HG03175 (cell line): Measurements from ENCODE around the gene GHRH.

ENCODE experiments used
- ATAC-seq: cut with Tn5 transposase; IDR thresholded peaks from one replicate; pipeline ENCODE4 v1.9.1; 2021; ENCODE audit warnings: mild to moderate bottlenecking, moderate library complexity; ENCODE audit not compliant: unreplicated experiment

The GHRH gene

DNA sequence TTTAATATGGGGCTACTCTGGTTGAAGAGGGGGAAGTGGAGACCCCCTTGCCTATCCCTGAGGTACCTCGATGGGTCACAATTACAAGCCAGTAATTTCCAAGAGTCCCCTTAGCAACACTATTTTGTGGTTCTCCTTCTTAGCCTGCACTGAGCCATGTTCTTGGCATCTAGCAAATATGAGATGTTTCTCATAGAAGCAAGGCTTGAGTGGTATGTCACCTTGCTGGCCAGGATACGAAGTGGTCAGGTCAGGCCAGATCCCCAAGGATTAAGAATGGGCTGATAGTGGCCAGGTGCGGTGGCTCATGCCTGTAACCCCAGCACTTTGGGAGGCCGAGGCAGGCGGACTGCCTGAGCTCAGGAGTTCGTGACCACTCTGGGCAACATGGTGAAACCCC is 2.1 kb upstream of the GHRH start:
- ATAC-seq: no peak

DNA sequence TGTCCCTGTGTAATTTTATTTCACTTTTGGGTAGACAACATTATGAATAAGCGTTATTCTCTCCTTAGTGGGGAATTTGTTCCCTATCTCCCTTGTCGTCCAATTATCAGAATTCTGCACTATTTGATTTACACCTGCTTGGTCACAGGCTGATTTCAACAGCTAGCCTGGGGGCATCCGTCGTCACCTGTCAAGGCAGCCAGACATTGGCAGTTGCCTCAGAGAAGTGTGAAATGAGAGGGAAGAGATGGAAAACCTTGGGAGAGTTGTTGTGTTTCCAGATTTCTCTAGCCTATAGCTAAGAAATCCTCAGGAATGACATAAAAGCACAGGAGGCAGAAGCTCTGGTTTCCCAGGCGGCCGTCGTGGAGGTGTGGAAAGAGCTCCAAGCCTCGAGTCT is 891 bp upstream of the GHRH start:
- ATAC-seq: no peak

DNA sequence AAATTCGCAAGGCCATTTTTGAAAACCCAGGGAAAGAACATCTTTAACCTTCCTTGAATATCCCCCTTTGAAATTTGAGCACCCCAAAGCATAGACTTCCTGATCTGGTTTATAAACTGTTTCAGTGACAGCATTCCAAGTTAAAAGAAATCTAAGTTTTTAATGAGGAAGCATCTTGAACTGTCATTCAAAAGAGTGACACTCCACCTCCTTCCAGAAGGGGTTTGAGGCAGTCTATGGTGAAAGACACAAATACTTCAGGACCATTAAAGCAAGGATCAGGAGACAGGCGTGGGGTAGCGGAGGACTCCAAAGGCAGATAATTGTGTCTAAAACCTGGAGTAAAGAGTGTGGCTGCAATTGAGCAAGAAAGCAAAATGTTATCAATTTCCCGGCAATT is 691 bp downstream of the GHRH start:
- ATAC-seq: no peak

DNA sequence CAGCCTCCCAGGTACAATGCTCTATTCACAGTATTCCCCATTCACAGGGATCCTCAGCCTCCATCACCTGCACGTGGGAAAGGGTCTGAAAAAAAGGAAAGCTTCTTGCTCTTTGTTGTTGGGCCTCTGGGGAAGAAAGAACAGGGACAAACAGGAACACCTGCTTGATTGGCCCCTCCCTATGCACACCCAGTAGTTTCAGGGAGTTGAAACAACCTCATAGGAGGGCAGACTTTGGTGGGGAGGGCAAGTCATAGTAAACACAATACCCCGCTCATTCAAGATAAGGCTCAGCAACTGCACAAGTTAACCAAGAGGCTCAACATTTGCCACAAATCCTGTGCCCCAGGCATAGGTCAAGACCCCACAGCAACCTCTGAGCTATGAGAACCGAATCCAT is 1.7 kb downstream of the GHRH start:
- no peak for ATAC-seq

DNA sequence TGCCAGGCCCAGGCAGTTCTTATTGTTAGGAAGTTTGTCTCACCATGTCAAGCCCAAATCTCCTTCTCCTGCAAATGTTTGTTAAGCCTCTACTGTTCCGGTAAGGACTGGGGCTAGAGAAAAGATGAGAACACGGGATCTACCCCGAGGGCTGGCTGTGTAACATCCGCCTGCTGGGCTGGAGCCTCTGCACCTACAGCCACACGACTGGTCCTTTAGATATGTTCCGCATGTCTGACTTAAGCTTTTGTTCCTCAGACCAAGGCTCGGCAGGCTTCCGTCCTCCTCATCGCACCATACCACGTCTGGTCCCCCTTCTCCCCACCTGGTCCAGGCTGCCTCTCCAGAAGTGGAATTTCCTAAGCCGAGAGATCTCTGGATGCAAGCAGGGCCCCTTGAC is 2.6 kb downstream of the GHRH start:
- ATAC-seq: no peak

DNA sequence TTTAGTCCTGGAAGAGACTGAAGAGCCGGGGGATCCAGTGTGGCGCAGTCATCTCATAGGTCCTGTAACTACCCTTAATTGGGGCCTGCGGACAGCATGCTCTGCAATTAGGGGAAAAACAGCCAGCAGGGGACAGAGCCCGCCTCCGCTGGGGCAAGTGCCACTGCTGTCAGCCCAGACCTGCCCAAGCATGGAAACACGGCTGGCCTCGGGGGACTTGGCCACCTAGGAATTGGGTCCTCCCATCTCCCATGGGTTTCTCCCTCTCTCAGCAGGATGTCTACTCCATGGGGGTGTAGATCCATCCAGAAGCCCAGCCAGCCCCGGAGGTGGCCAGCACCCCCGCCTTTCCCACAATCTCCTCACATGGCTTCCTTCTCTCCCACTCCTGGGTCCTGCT is 3.6 kb downstream of the GHRH start:
- no peak for ATAC-seq

DNA sequence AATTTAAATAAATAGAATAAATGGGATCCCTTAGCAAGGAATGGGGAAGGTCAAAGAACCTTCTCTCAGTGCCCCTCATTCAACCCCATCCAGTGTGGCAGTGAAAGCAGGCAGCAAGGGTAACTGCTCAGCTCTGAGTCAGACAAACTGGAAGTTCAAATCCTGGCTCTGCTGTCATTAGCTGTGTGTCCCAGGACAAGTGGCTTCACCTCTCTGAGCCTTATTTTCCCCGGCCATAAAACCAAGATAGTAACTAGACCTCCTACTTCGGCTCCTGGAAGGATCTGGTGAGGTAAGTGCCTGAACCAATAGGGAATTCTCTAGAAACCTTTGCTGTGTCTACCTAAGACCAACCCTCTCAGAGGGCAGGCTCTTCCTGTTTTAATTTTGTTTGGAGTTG is 4.1 kb downstream of the GHRH start:
- no peak for ATAC-seq

DNA sequence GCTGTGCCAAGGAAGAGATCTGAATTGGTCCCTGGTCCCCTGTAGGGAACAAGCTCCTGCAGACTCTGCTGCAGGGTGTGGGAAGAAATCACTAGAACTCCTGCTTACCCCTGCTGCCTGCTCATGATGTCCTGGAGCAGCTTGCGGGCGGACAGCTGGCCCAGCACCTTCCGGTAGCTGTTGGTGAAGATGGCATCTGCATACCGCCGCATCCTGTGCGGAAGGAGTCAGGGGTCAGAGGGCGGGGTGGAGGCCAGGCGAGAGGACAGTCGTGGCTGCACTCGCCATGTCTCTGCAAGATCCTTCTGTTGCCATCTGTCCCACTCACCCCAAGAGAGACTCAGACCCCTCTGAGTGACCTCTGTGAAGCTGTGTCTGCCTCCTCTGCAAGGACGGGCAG is 5.3 kb downstream of the GHRH start:
- ATAC-seq: no peak

DNA sequence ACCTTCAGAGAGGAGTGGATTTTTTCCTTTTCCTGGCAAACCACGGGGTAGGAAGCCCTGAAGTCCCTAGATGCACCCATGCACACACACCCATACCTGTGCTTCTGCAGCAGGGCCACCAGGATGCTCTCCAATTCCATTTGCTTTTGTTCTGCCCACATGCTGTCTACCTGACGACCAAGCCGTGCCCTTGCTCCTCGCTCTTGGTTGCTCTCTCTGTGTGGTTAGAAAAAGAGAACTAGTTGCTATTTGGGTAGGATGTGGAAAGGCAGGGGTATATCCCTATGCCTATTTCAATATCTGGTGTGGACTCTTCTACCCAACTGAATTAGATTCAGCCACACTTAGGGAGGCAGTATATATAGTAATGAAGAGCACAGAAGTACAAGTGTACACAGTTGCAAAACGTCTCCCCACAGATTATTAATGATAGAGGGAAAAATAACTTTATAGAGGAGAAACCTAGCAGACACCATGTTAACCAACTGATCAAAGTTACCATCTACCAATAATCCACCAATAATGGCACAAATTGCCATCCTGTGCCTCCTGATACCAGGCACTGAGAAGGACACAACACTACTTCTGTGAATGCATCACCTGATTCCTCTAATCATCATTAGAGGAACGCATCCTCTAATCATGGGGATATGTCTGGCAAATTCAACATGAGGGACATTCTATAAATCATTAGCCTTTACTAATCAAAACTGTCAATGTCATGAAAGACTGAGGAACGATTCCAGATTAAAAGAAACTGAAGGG is 7.3 kb downstream of the GHRH start:
- ATAC-seq: no peak

DNA sequence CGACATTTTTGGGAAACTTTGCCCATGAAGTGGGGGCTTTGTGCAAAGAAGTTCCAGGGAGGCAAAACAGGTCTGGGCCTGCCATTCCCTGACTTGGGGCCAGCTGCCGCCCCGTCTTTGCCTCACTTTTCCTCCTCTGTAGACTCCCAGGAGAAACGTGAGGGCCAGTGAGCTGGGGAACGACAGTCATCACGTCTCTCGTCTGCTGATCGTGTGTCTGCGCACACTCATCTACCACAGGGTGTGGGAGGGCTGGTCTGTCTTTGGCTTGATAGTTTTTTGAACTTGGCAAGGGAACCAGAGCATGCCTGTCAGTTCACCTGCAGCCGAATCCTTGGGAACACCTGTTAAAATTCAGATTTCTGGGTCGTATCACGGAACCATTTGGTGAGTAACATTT is 8.5 kb downstream of the GHRH start:
- no peak for ATAC-seq

DNA sequence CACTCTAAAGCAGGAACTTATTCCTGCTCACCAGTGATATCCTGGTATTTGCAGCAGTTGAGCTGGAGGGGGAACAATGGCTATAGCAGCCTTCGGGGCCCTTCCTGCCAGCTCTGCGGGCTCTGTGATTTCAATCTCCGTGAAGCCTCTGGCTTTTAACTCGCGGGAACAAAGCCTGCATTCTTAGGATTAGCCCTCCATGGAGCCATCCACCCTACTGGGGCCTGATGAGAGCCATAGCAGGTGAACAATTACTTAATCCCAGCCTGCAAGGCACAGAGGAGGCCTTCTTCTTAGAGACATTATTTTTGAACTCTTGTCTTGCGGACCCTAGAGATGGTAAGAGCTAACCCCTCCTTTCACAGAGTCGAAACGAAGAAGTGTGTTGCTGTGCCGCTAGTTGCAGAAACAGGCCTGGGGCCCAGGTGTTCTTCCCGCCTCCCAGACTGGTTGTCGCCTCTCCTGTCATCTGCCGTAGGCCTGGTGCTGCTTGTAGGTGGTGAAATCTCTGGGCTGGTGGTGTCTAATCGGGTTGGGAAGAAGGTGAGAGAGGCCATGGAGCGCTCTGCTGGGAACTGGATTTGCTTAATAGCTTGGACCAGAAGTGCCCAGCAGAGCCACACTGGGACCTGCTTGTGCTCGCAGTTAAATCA is 9.7 kb downstream of the GHRH start:
- no peak for ATAC-seq

DNA sequence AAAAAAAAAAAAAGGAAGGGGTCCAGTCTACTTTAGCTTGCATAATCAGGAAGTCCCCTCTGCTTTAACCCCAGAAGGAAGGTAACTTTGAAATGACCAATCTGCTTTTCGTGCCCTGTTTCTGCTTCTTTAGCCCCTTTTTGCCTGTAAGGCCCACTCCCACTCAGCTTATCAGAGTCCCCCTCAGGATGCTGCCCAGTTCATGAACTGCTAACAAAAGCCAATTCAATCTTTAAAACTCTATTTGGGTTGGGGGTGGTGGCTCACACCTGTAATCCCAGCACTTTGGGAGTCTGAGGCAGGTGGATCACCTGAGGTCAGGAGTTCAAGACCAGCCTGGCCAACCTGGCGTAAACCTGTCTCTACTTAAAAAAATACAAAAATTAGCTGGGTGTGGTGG is 12.3 kb downstream of the GHRH start:
- ATAC-seq: no peak

DNA sequence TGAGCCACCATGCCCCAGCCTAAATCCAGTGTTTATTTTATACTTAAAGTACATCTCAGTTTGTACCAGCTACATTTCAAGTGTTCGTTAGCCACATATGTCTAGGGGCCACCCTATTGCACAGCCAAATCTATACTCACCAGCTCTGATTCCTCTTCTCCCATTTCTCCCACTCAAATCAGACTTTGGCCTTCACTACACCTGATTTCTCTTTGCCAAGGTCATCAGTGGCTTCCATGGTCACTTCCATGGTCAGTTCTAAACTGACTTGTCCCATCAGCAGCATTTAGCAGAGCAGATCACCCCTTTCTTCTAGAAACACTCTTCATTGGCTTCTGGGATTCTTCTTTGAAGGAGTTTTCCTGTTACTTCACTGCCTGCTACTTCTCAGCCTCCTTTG is 14.1 kb downstream of the GHRH start:
- ATAC-seq: no peak

DNA sequence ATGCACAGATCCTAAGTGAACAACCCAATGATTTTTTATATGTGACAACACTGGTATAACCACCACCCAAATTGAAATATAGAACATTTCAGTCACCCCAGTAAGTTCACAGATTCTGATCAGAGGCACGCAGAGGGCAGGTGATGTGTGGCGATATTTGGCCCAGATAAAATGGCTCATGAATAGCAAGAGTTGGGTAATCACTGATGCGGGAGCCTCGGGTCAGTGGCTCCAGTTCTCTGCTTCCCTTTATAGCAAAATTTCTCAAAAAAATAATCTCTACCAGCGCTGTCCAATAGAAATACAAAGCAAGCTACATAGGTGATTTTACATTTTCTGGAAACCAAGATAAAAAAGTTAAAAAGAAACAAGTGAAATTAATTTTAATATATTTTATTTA is 14.9 kb downstream of the GHRH start:
- no peak for ATAC-seq

DNA sequence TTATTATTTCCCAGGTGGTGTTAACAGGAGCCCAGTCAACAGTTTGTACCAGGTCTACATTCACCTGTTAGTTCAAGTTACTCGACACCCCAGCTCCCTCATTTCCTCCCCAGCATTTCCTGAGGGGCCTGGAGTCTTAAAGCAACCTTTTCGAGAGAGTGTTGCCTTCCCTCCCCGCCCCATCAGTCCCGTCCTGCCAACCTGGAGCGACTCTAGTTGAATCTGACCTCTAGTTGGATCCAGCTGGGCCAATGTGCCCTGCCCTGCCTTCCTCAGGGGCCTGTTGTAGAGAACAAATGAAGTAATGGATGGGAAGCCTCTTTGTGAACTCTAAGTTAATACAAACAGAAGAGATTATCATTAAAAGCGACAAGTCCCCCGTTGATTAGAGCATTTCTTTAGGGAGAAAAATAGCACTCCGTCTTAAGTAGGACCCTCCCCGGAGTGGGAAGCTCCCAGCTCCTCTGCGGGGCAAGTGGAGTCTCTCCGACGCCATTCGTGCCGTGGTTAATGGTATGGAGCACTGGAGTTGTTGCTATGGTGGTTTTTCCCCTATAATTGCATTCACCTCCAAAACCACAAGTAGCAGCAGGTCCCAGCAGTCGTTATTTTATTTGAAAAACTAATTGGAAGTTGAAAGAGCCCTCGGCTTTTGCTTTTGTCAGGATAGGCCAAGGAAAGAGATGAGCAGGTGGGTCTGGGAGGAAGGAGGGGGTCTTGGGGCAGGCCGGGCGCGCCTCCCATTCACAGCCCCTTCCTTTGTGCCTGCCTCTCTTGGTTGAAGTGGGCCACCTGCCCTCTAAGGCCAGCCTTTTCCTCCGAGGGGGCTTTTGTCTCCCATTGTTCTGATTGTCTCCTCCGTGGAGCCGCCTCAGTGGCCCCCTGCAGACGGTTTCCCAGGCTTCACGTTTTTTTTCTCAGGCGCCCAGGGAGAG is 16.1 kb downstream of the GHRH start:
- no peak for ATAC-seq

DNA sequence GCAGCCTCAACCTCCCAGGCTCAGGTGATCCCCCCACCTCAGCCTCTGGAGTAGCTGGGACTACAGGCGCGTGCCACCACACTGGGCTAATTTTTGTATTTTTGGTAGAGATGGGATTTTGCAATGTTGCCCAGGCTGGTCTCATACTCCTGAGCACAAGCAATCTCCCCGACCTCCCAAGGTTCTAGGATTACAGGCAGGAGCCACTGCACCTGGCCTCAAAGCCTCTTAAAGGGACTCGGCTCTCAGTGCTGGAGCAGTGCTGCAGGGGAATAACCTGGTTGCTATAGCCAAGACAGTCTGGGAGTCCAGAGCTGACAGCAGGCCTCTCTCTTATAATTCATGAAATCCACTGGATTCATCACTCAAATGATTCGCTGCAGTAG is 17.0 kb downstream of the GHRH start:
- ATAC-seq: no peak

DNA sequence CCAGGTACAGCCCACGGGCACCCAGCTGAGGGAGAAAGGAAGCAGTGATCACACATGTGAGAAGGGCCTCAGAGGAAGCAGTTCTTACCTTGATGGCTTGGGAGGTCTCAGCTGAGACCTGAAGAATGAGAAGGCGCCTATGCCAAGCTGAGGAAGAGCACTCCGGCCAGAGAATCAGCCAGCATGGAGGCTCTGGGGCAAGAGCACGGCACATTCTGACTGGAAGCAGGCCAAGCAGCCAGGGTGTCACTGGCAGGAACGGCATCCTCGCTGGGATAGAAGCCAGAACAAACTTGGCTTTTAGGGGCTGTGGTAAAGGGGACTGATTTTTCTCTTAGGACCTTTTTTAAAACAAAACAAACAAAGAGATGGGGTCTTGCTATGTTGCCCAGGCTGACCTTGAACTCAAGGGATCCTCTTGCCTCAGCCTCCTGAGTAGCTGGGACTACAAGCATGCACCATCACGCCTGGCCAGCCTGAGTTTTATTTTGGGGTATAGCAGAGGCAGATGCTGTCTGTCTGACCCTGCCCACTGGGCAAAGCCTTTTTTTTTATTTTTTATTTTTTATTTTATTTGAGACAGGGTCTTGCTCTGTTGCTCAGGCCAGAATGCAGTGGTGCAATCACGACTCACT is 17.6 kb downstream of the GHRH start:
- no peak for ATAC-seq

DNA sequence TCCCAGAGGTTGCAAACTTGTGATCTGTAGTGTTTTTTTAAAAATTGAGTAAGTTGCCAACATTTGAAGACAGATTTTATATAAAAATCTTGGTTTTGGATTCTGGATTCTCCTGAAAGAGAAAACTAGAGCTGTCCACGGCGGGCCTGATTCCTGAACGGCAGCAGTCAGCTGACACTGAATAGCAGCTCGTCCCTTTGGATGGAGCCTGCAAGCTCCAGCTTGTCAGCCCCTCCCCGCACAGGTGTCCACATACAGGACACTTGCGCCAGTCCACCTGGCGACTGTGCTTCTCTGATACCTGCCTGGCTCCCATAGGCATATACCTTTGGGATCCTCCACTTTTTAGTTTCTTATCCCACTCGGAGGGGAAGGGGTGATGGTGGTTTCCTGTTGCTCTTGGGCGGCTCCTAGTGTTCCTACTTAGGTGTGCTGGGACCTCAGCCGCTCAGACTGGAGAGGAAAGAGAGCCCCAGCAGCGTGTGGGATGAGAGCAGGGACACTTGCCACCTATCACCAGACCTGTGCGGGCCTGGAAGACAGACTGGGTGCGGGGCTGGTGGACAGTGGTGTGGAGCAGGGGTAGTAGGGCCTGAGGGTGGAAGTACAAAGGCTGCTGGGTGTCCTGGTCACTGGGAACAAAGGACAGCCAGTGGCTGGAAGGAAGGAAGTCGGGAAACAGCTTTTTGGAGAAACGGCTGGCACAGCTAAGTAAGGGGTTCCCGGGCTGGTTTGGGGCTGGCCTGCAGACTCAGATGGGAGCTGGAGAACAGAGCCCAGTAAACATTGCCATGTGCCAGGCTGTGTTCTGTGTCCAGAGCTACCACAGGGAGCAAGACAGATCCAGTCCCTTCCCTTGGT is 18.3 kb downstream of the GHRH start:
- ATAC-seq: no peak

DNA sequence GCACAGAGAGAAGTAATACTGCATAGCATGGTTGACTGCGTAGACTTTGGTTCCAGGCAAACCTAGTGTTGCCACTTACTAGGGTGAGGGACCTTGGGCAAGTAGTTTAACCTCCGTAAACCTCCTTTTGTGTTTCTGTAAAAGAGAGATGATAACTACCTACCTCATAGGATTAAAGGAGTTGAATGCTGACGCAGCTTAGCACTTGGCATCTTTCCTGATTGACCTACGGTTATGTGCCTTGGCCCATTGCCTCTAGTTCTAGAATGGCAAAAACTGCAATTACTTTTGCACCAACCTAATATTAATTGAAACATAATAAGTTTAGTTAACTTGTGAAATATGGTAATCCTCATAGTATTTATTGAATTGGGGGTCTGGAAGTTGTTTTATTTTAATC is 19.1 kb downstream of the GHRH start:
- no peak for ATAC-seq

DNA sequence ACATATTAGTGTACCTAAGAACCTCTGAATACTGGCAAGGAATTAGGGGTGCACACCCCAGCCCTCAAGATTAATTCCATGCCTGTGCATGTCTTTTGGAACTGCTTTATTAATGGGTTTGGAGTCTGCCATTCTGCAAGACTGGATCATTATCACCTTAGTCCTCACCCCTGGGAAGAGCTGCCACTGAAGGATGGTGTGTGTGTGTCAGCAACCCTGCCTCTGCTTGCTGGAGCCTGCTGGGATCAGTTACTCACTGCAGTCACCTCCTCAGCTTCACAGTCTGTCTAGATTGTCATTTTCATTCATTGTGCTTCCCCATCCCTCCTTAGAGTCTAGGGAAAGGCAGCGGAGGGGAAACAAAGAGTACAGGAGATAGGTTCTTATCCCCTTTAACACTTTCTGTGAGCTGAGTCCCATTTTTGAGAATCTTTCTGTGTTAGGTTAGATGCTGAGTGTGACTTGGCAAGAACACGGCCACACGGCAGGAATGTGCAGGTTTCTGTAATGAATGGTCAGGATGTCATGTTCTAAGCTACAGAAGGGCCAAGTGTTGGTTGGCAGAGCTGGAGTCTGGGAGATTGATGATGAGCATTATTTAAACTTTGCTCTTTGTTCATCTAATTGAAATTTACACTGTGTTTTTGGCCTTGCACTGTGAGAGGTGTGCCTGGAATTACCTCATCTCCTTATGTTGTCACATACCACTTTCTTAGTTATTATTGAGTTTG is 21.1 kb downstream of the GHRH start:
- ATAC-seq: no peak
